ENCODE data around the gene DUSP28.

DUSP28 gene

DNA sequence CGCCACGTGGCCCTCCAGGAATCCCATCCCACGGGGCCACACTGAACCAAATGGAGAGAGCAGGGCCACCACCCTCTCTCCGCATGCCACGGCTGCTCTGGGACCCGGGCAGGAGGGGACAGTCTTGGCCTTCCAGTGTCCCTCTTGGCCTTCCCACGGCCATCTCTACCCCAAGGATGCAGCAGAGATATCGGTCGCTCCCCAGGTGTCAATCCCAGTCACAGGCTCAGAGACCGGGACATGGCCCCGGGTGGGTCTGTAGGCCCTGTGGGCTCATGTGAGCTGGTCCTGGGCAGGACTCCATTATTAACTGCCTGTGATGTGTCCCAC is 41.6 kb downstream of the DUSP28 start:
- Histone ChIP-seq H3K27me3 (ENCODE audit: control insufficient read depth, insufficient read depth, low read length) (no peaks in the 10 kb centered on the region), H3K4me2 (ENCODE audit: low read length) (no peak overlapping the region), H3K36me3 (ENCODE audit: insufficient read depth, low read length) (no peaks in the 10 kb centered on the region), H3K9ac (ENCODE audit: low read depth, low read length) (no peak overlapping the region), H3K9me3 (replicated peaks; ENCODE audit: low read length) (no peaks in the 10 kb centered on the region), H3K4me3 (ENCODE audit: low read length) (no peak overlapping the region), H3K4me1 (ENCODE audit: control insufficient read depth, insufficient read depth, low read length) (no peaks in the 10 kb centered on the region)

DNA sequence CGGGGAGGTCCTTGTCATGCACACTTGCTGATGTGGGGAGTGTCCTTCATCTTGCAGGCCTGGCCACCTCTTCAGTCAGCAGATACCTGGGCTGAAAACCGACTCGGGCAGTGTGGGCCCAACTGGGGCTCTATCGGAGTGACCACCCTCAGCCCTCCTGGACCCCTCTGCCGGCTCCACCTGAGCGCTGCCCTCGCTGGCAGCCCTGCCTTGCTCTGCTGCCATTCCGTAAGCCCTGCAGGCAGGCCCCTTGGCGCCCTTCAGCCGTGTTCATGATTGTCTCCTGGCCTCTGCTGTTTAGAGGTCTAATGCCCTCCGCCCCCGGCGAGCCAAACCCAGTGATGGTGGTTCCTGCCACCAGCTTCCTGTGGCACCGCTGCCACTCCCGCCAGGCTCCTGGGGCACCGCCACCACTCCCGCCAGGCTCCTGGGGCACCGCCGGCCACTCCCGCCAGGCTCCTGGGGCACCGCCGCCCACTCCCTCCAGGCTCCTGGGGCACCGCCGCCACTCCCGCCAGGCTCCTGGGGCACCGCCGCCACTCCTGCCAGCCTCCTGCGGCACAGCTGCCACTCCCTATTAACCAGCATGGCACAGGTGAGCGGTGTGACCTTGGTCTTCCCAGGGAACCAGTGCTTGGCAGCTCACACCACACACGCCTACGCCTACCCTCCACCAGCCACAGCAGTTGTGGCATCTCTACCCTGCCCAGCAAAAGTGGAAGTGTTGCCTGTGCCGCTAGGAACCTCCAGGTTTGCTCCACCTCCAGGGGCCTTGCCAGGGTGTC is 42.3 kb downstream of the DUSP28 start:
- H3K27me3 ChIP-seq (ENCODE audit: control insufficient read depth, insufficient read depth, low read length), result no peaks in the 10 kb centered on the region
- H3K4me2 ChIP-seq (ENCODE audit: low read length), result no peak overlapping the region
- no peaks in the 10 kb centered on the region for H3K36me3 ChIP-seq (ENCODE audit: insufficient read depth, low read length)
- no peak overlapping the region for H3K4me3 ChIP-seq (ENCODE audit: low read length)
- no peaks in the 10 kb centered on the region for H3K4me1 ChIP-seq (ENCODE audit: control insufficient read depth, insufficient read depth, low read length)
- H3K9ac ChIP-seq (ENCODE audit: low read depth, low read length), result no peak overlapping the region
- H3K9me3 ChIP-seq (replicated peaks; ENCODE audit: low read length), result no peaks in the 10 kb centered on the region

DNA sequence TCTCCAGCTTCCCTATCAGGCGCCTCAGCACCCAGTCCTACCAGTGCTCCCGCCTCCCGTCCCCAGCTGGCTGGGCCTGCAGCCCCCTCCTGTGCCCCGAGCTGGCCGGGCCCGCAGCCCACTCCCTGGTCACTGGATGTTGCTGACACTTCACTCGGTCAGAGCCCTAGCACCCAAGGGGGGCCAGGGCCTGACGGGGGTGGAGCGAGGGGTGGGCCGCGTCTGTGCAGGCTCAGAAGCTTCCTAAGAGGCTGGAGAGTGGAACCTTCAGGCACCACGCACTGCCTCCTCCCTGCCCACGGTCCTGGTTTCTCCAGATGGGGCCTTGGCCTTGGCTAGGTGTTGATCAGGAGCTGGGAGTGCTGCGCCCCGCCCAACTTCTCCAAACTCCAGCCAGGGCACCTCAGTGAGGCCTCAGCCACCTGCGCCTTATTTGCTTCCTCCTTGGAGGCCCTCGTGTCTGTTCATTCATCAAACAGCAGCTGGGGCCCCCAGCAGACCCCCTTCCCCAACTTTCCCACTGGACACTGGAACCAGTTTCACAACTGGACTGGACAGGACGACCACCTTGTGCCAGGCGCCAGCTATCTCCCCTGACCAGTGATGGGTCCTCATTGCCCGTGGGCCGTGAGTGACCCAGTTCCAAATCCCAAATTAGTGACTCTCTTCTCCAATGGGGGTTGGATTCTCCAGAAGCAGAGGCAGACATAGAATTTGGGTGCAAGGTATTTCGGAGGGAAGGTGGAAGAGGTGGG is 43.1 kb downstream of the DUSP28 start:
- Histone ChIP-seq H3K4me1 (ENCODE audit: control insufficient read depth, insufficient read depth, low read length) (no peaks in the 10 kb centered on the region), H3K4me2 (ENCODE audit: low read length) (no peak overlapping the region), H3K9ac (ENCODE audit: low read depth, low read length) (no peak overlapping the region), H3K27me3 (ENCODE audit: control insufficient read depth, insufficient read depth, low read length) (no peaks in the 10 kb centered on the region), H3K4me3 (ENCODE audit: low read length) (no peak overlapping the region), H3K9me3 (replicated peaks; ENCODE audit: low read length) (no peaks in the 10 kb centered on the region), H3K36me3 (ENCODE audit: insufficient read depth, low read length) (no peaks in the 10 kb centered on the region)

DNA sequence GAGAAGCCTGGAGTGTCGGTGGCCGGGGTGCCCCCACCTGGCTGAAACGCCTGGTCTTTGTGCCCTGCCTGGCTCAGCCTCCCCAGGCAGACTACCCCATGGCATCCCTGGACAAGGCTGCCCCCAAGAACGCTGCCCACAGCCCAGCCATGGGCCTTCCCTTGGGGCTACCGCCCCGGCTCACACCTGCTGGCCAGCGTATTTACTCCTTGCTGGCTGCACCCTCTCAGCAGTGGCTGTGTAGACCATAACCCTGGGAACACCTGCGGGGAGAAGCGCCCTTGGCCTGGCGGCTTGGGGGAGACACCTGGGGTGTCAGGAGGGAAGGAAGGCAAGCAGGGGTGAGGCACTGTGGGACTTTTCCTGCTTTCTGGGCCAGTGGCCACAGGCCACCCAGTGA is 43.7 kb downstream of the DUSP28 start:
- H3K9me3 ChIP-seq (replicated peaks; ENCODE audit: low read length), result no peaks in the 10 kb centered on the region
- no peak overlapping the region for H3K4me3 ChIP-seq (ENCODE audit: low read length)
- H3K27me3 ChIP-seq (ENCODE audit: control insufficient read depth, insufficient read depth, low read length), result no peaks in the 10 kb centered on the region
- H3K36me3 ChIP-seq (ENCODE audit: insufficient read depth, low read length), result no peaks in the 10 kb centered on the region
- no peaks in the 10 kb centered on the region for H3K4me1 ChIP-seq (ENCODE audit: control insufficient read depth, insufficient read depth, low read length)
- no peak overlapping the region for H3K9ac ChIP-seq (ENCODE audit: low read depth, low read length)
- no peak overlapping the region for H3K4me2 ChIP-seq (ENCODE audit: low read length)

DNA sequence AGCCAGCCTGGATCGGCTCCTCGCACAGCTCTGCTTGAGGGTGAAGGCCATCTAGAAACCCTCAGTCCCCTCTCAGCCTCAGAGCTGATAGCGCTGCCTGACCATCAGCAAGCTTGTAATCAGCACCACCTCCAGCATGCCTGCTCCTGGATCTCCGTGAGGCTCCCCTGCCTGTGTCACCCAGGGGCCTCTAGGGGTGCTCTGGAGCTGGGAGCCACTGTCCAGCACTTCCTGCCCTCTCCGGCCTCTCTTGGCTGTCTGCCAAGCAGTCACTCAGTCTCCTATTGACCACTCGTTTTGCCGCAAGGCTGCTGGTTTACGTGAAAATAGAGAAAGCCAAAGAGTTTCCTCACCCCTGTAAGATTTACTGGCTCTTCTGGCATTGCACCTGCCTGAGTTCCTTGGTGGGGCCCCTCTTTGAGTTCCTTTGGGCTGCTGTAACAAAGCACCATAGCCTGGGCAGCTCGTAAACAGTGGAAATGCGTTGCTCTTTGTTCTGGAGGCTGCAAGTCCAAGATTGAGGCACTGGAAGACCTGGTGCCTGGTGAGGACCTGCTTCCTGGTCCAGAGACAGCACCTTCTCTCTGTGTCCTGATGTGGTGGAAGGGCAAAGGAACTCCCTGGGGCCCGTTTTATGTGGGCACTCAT is 44.3 kb downstream of the DUSP28 start:
- H3K9ac ChIP-seq (ENCODE audit: low read depth, low read length), result no peak overlapping the region
- no peak overlapping the region for H3K4me2 ChIP-seq (ENCODE audit: low read length)
- H3K4me3 ChIP-seq (ENCODE audit: low read length), result no peak overlapping the region
- no peaks in the 10 kb centered on the region for H3K4me1 ChIP-seq (ENCODE audit: control insufficient read depth, insufficient read depth, low read length)
- H3K9me3 ChIP-seq (replicated peaks; ENCODE audit: low read length), result no peaks in the 10 kb centered on the region
- H3K36me3 ChIP-seq (ENCODE audit: insufficient read depth, low read length), result no peaks in the 10 kb centered on the region
- H3K27me3 ChIP-seq (ENCODE audit: control insufficient read depth, insufficient read depth, low read length), result no peaks in the 10 kb centered on the region

DNA sequence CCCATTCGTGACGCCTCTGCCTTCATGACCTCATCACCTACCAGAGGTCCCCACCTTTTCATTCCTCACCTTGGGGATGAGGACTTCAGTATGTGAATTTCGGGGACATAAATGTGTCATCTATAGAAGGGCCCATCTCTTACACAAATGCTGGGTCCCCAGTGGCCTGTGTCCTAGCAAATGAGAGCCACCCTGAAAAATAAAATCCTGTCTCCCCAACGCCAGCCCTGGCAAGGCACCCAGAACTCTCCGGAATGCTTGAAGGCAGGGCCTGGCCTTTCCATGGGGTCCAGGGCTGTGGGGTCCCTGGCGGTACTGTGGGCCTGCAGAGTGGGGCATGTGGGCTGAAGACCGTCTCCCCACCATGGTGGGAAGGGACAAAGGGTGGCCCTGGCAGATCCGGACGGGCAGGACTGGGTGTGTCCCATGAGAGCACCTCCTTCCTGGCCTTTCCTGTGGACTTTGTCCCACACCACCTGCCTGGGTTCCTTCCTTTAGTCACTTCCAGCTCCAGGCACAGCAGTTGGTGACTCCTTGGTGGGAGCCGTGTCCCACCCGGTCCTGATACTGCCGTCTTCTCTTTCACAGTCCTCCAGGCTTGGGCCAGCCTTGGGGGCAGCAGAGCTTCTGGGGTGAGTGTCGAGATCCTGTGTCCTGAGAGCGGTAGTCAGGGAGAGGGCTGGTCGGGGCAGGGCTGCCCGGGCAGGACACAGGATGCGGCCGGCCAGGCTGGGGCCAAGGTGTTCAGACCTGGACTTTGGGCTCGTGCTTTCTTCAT is 45.0 kb downstream of the DUSP28 start:
- Histone ChIP-seq H3K4me1 (ENCODE audit: control insufficient read depth, insufficient read depth, low read length) (no peaks in the 10 kb centered on the region), H3K9me3 (replicated peaks; ENCODE audit: low read length) (no peaks in the 10 kb centered on the region), H3K4me2 (ENCODE audit: low read length) (no peak overlapping the region), H3K4me3 (ENCODE audit: low read length) (no peak overlapping the region), H3K9ac (ENCODE audit: low read depth, low read length) (no peak overlapping the region), H3K27me3 (ENCODE audit: control insufficient read depth, insufficient read depth, low read length) (no peaks in the 10 kb centered on the region), H3K36me3 (ENCODE audit: insufficient read depth, low read length) (no peaks in the 10 kb centered on the region)

DNA sequence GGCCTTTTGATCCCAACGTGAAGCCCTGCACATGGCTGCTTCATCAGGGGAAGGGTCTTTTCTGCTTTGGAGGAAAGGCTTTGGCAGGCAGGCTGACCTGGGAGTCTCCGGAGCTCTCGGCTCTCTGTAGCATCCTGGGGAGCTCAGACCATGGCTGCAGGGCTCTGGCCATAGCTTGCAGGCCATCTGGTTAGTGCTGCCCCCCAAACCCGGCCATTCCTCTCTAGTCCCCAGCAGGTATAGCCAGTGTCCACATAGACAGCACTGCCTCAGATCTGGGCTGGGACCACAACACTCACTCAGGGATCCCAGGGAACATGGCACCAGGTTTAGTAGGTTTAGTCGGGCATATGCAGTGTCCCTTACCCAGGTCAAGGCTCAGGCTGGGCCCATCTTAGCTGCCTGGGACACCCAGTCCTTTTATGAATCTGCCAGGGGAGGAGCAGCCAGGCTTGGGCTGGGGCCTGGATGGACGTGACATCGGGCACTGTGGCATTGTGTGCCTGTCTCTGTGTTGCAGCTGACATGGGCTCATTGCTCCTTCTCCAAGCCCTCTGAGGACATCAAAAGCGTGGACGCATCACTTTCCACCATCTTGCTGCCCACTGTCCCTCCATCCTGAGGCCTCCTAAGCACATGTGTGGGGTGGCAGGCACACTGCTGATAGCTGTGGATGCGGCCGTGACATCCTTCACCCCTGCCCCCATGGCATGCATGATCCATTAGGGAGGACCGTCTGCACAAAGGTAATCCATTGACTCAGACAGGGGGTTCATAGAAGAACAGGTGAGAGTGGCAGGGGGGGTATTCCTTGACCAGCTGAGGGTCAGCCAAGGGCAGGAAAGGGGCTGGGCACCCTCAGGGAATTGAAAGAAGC is 45.9 kb downstream of the DUSP28 start:
- Histone ChIP-seq H3K27me3 (ENCODE audit: control insufficient read depth, insufficient read depth, low read length) (no peaks in the 10 kb centered on the region), H3K9me3 (replicated peaks; ENCODE audit: low read length) (no peaks in the 10 kb centered on the region), H3K4me1 (ENCODE audit: control insufficient read depth, insufficient read depth, low read length) (no peaks in the 10 kb centered on the region), H3K4me3 (ENCODE audit: low read length) (no peak overlapping the region), H3K9ac (ENCODE audit: low read depth, low read length) (no peak overlapping the region), H3K4me2 (ENCODE audit: low read length) (no peak overlapping the region), H3K36me3 (ENCODE audit: insufficient read depth, low read length) (no peaks in the 10 kb centered on the region)

DNA sequence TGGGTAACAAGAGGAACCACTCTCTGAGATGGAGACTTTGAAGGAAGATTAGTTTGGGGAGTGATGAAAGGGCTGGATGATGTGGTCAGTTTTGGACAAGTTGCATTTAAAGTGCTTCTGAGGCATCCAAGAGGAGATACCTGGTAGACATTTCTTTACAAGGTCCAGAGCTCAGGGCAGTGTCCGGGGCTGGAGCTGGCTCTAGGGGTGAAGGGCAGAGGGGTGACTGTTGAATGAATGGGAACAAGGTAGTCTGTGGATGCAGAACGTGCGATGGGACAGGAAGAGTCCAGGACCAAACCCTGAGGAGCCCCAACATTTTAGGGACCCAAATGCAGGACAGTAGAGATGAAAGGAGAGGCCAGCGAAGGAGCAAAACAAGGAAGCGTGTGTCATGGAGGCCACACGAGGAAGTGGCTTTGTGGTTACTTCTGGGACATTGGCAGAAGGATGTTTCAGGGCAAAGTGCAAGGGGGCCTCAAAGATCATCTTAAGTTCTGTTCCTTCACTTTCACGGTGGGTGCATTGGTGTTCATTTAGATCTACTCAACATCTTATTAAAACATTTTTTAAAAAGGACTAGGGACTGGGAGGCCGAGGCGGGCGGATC is 51.5 kb downstream of the DUSP28 start:
- H3K36me3 ChIP-seq (ENCODE audit: insufficient read depth, low read length), result no peaks in the 10 kb centered on the region
- H3K4me1 ChIP-seq (ENCODE audit: control insufficient read depth, insufficient read depth, low read length), result no peaks in the 10 kb centered on the region
- no peak overlapping the region for H3K4me3 ChIP-seq (ENCODE audit: low read length)
- H3K9me3 ChIP-seq (replicated peaks; ENCODE audit: low read length), result no peaks in the 10 kb centered on the region
- no peak overlapping the region for H3K9ac ChIP-seq (ENCODE audit: low read depth, low read length)
- no peaks in the 10 kb centered on the region for H3K27me3 ChIP-seq (ENCODE audit: control insufficient read depth, insufficient read depth, low read length)
- H3K4me2 ChIP-seq (ENCODE audit: low read length), result no peak overlapping the region
